SK-N-SH treated with all-trans-retinoic acid at 6 μM for 48 hours (cell line): ENCODE results near the gene ZNF236.

ENCODE experiments used
- ATAC-seq: fragments of 200-7000 bp; cut with Tn5 transposase; 3 replicates; pipeline ENCODE4 v1.9.1; 2020; ENCODE audit warnings: mild to moderate bottlenecking, moderate library complexity
- ARNTL ChIP-seq: fragments of 450-650 bp; formaldehyde crosslinking; IDR thresholded peaks from 2 replicates; pipeline ENCODE4 v1.5.0; 2020; ENCODE audit warnings: low read depth, mild to moderate bottlenecking, moderate library complexity, borderline replicate concordance
- BACH2 ChIP-seq: fragments of 250-450 bp; sonication (Bioruptor Pico); IDR thresholded peaks from 2 replicates; pipeline ENCODE4 v1.9.0; 2021; ENCODE audit warnings: mild to moderate bottlenecking, borderline replicate concordance
- CREB5 ChIP-seq: fragments of 250-450 bp; sonication (Bioruptor Pico); IDR thresholded peaks from 2 replicates; pipeline ENCODE4 v1.5.1; 2020; ENCODE audit warnings: low read depth, mild to moderate bottlenecking, moderate library complexity
- CSDC2 ChIP-seq: fragments of 250-450 bp; sonication (Bioruptor Pico); IDR thresholded peaks from 2 replicates; pipeline ENCODE4 v1.5.0; 2020; ENCODE audit warnings: mild to moderate bottlenecking, moderate library complexity
- ESRRG ChIP-seq: fragments of 250-450 bp; sonication (Bioruptor Pico); IDR thresholded peaks from 2 replicates; pipeline ENCODE4 v1.6.1; 2021; ENCODE audit warnings: mild to moderate bottlenecking
- GLIS3 ChIP-seq: fragments of 250-450 bp; sonication (Bioruptor Pico); IDR thresholded peaks from 2 replicates; pipeline ENCODE4 v1.5.0; 2020; ENCODE audit warnings: mild to moderate bottlenecking, moderate library complexity
- ISL1 ChIP-seq: fragments of 250-450 bp; sonication (Bioruptor Pico); IDR thresholded peaks from 2 replicates; pipeline ENCODE4 v2.1.2; 2022; ENCODE audit warnings: mild to moderate bottlenecking, moderate library complexity
- OSR1 ChIP-seq: fragments of 250-450 bp; sonication (Bioruptor Pico); IDR thresholded peaks from 2 replicates; pipeline ENCODE4 v1.8.0; 2022; ENCODE audit warnings: moderate library complexity, mild to moderate bottlenecking, inconsistent platforms
- PATZ1 ChIP-seq: fragments of 250-450 bp; sonication (Bioruptor Pico); IDR thresholded peaks from 2 replicates; pipeline ENCODE4 v1.8.0; 2020; ENCODE audit warnings: mild to moderate bottlenecking, moderate library complexity, borderline replicate concordance
- POU6F1 ChIP-seq: fragments of 250-450 bp; sonication (Bioruptor Pico); IDR thresholded peaks from 2 replicates; pipeline ENCODE4 v1.8.0; 2021; ENCODE audit warnings: low read depth, mild to moderate bottlenecking, moderate library complexity, borderline replicate concordance
- PPARA ChIP-seq: fragments of 250-450 bp; sonication (Bioruptor Pico); IDR thresholded peaks from 2 replicates; pipeline ENCODE4 v1.5.0; 2020; ENCODE audit warnings: mild to moderate bottlenecking, borderline replicate concordance
- RARB ChIP-seq: fragments of 250-450 bp; sonication (Bioruptor Pico); IDR thresholded peaks from 2 replicates; pipeline ENCODE4 v1.8.0; 2021; ENCODE audit warnings: mild to moderate bottlenecking, moderate library complexity
- SNAI2 ChIP-seq: fragments of 250-450 bp; sonication (Bioruptor Pico); IDR thresholded peaks from 2 replicates; pipeline ENCODE4 v1.5.0; 2020; ENCODE audit warnings: mild to moderate bottlenecking, moderate library complexity
- TCF4 ChIP-seq: fragments of 250-450 bp; sonication (Bioruptor Pico); IDR thresholded peaks from 2 replicates; pipeline ENCODE4 v1.8.0; 2021; ENCODE audit warnings: mild to moderate bottlenecking, moderate library complexity, borderline replicate concordance
- TOX ChIP-seq: fragments of 250-450 bp; sonication (Bioruptor Pico); IDR thresholded peaks from 2 replicates; pipeline ENCODE4 v1.8.0; 2021; ENCODE audit warnings: mild to moderate bottlenecking, moderate library complexity, borderline replicate concordance
- TSHZ2 ChIP-seq: fragments of 250-450 bp; sonication (Bioruptor Pico); IDR thresholded peaks from 2 replicates; pipeline ENCODE4 v1.5.0; 2020; ENCODE audit warnings: mild to moderate bottlenecking, moderate library complexity
- ZC3H10 ChIP-seq: fragments of 250-450 bp; sonication (Bioruptor Pico); IDR thresholded peaks from 2 replicates; pipeline ENCODE4 v1.5.1; 2021; ENCODE audit warnings: mild to moderate bottlenecking, moderate library complexity
- ZFP3 ChIP-seq: fragments of 250-450 bp; sonication (Bioruptor Pico); IDR thresholded peaks from 2 replicates; pipeline ENCODE4 v1.5.0; 2020; ENCODE audit warnings: mild to moderate bottlenecking, moderate library complexity
- ZFP30 ChIP-seq: fragments of 450-650 bp; formaldehyde crosslinking; IDR thresholded peaks from 2 replicates; pipeline ENCODE4 v1.5.0; 2022; ENCODE audit warnings: mild to moderate bottlenecking, moderate library complexity
- ZNF565 ChIP-seq: fragments of 450-650 bp; formaldehyde crosslinking; conservative IDR thresholded peaks from 2 replicates; pipeline ENCODE4 v1.5.0; 2020; ENCODE audit warnings: low read depth, mild to moderate bottlenecking, moderate library complexity
- ZNF70 ChIP-seq: fragments of 450-650 bp; formaldehyde crosslinking; IDR thresholded peaks from 2 replicates; pipeline ENCODE4 v1.5.0; 2020; ENCODE audit warnings: mild to moderate bottlenecking, moderate library complexity
- ZNF8 ChIP-seq: fragments of 450-650 bp; formaldehyde crosslinking; IDR thresholded peaks from 2 replicates; pipeline ENCODE4 v1.5.0; 2020; ENCODE audit warnings: mild to moderate bottlenecking, moderate library complexity

ZNF236 gene

GRCh38 chr18:76984193-76985155, 162.1 kb downstream of the ZNF236 start (continued):
- no peak for TF ChIP-seq ZFP30

- TF ChIP-seq ZFP3 (CRISPR knock-in tag) = no peak
- no peak for ATAC-seq
Measured at GRCh38 chr18:76985156-76985950, 163.0 kb downstream of the ZNF236 start.

GRCh38 chr18:76985951-76986236, 163.5 kb downstream of the ZNF236 start:
- ATAC-seq = no peak
- TF ChIP-seq ARNTL (no peak), POU6F1 (CRISPR knock-in tag) (no peak), ZC3H10 (CRISPR knock-in tag) (no peak), ISL1 (CRISPR knock-in tag) (no peak), CREB5 (CRISPR knock-in tag) (no peak), ZNF565 (CRISPR knock-in tag) (no peak), GLIS3 (CRISPR knock-in tag) (no peak), TOX (CRISPR knock-in tag) (no peak), SNAI2 (CRISPR knock-in tag) (no peak), TSHZ2 (CRISPR knock-in tag) (no peak), PATZ1 (CRISPR knock-in tag) (no peak), OSR1 (CRISPR knock-in tag) (no peak), ZFP3 (CRISPR knock-in tag) (no peak), BACH2 (CRISPR knock-in tag) (no peak), PPARA (CRISPR knock-in tag) (no peak), TCF4 (CRISPR knock-in tag) (no peak), ZFP30 (no peak), ZNF70 (CRISPR knock-in tag) (no peak), RARB (CRISPR knock-in tag) (no peak)
- TF ChIP-seq, all 23 proteins: peak for 0

GRCh38 chr18:76986406-76986805, 164.0 kb downstream of the ZNF236 start:
- ATAC-seq = no peak
- TF ChIP-seq TCF4 (CRISPR knock-in tag) = no peak
- TF ChIP-seq BACH2 (CRISPR knock-in tag) = no peak
- no peak for TF ChIP-seq TSHZ2 (CRISPR knock-in tag)
- TF ChIP-seq ZNF8 = no peak
- no peak for TF ChIP-seq GLIS3 (CRISPR knock-in tag)
- no peak for TF ChIP-seq SNAI2 (CRISPR knock-in tag)
- no peak for TF ChIP-seq CSDC2 (CRISPR knock-in tag)
- TF ChIP-seq ZNF565 (CRISPR knock-in tag) = no peak
- no peak for TF ChIP-seq ESRRG (CRISPR knock-in tag)
- no peak for TF ChIP-seq ISL1 (CRISPR knock-in tag)
- TF ChIP-seq PATZ1 (CRISPR knock-in tag) = no peak
